Endothelial cell (in vitro differentiated cells): Measurements from ENCODE around the gene TPPP. TPM values are rescaled to one million over a fixed set of nuclear protein-coding genes. Genes with fewer than 3 reads are reported as not detected.

Experiments used
- DNase-seq: peaks from one replicate; pipeline ENCODE4 v3.0.0; 2021; ENCODE audit warnings: low spot score
- H3K27ac Mint-ChIP-seq: one replicate; pipeline ENCODE4 v1.8.0; 2021; ENCODE audit warnings: mixed read lengths, inconsistent platforms; ENCODE audit not compliant: unreplicated experiment
- H3K27me3 Mint-ChIP-seq: one replicate; pipeline ENCODE4 v1.8.0; 2021; ENCODE audit warnings: mild to moderate bottlenecking, moderate library complexity, mixed read lengths, inconsistent platforms; ENCODE audit not compliant: unreplicated experiment
- H3K36me3 Mint-ChIP-seq: one replicate; pipeline ENCODE4 v1.8.0; 2021; ENCODE audit warnings: mild to moderate bottlenecking, low read depth, mixed read lengths, inconsistent platforms; ENCODE audit not compliant: unreplicated experiment
- H3K4me1 Mint-ChIP-seq: one replicate; pipeline ENCODE4 v1.8.0; 2021; ENCODE audit warnings: mild to moderate bottlenecking, mixed read lengths, inconsistent platforms; ENCODE audit not compliant: unreplicated experiment
- H3K4me3 Mint-ChIP-seq: one replicate; pipeline ENCODE4 v1.8.0; 2021; ENCODE audit warnings: mild to moderate bottlenecking, mixed read lengths, inconsistent platforms; ENCODE audit not compliant: unreplicated experiment
- H3K9me3 Mint-ChIP-seq: one replicate; pipeline ENCODE4 v1.8.0; 2021; ENCODE audit warnings: mixed read lengths, inconsistent platforms; ENCODE audit not compliant: unreplicated experiment
- CTCF ChIP-seq: fragments of 200-600 bp; sonication (generic); IDR thresholded peaks from one replicate; pipeline ENCODE4 v1.5.0; 2021; ENCODE audit warnings: antibody characterized with exemption; ENCODE audit not compliant: unreplicated experiment
- total RNA-seq: library from RNA; stranded (reverse); fragmentation: NEBNext Ultra II Directional; extraction: Animal tissue kit (Norgen Biotek cat#: 25700); gene quantifications from one replicate; pipeline ENCODE4 v1.2.1, GENCODE V29; 2021; ENCODE audit not compliant: unreplicated experiment

Gene TPPP
- total RNA-seq, 1 donor from 2014 or later, result 0.05 TPM

- Mint-ChIP-seq H3K27ac (no peak overlapping the region), H3K36me3 (peaks cover 44% of the 10 kb centered on the region), H3K9me3 (no peaks in the 10 kb centered on the region), H3K4me1 (no peaks in the 10 kb centered on the region), H3K27me3 (peaks cover 8% of the 10 kb centered on the region), H3K4me3 (no peak overlapping the region)
- TF ChIP-seq CTCF, result no peak
- DNase-seq, result no peak
Observed at GRCh38 chr5:658103-658502, 35.0 kb downstream of the TPPP start.

DNA sequence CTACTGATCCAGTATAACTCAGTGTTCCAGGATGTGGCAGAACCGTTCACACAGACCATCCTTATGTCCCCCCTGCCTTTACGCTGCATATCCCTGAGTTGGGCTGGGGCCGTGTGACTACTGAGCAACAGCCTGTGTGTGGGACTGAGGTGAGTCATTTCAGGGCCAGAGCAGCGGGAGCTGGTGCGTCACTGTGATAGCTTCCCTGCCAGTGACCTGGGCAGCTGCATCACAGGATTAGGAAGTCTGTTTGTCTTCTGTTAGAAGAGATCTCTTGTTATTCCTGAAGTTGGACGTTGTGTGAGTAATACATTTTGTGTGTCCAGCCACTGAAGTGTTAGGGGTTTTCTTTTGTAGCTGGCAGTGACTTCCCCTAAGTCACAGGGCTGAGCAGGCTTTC lies 35.6 kb downstream of the TPPP start:
- H3K4me3 Mint-ChIP-seq, result no peak overlapping the region

DNA sequence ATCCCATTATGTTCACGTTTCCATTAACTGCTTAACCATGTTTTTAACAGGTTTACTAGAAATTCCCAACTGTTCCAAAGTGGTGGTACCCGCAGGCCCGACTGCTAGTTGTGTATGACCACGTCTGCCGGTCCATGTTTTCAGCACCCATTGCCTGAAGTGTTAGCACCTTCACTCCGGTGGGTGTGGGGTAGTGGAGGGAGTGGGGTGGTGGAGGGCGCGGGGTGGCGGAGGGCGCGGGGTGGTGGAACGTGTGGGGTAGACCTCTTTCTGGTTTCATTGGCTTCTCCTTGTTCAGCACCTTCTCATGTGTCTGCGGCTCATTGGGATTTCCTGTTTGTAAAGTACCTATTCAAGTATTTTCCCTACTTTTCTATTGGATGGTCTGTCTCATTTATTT lies 37.7 kb downstream of the TPPP start:
- peaks cover 44% of the 10 kb centered on the region for H3K36me3 Mint-ChIP-seq
- DNase-seq, result no peak
- no peak overlapping the region for H3K27ac Mint-ChIP-seq
- no peaks in the 10 kb centered on the region for H3K9me3 Mint-ChIP-seq
- peaks cover 6% of the 10 kb centered on the region for H3K27me3 Mint-ChIP-seq
- H3K4me3 Mint-ChIP-seq, result no peak overlapping the region
- no peak for TF ChIP-seq CTCF
- no peaks in the 10 kb centered on the region for H3K4me1 Mint-ChIP-seq

More for the DNA sequence above, 35.6 kb downstream of the TPPP start:
- DNase-seq, result no peak
- Mint-ChIP-seq H3K27me3 (peaks cover 8% of the 10 kb centered on the region), H3K4me1 (no peaks in the 10 kb centered on the region), H3K36me3 (peaks cover 46% of the 10 kb centered on the region), H3K27ac (no peak overlapping the region), H3K9me3 (no peaks in the 10 kb centered on the region)
- no peak for TF ChIP-seq CTCF

DNA sequence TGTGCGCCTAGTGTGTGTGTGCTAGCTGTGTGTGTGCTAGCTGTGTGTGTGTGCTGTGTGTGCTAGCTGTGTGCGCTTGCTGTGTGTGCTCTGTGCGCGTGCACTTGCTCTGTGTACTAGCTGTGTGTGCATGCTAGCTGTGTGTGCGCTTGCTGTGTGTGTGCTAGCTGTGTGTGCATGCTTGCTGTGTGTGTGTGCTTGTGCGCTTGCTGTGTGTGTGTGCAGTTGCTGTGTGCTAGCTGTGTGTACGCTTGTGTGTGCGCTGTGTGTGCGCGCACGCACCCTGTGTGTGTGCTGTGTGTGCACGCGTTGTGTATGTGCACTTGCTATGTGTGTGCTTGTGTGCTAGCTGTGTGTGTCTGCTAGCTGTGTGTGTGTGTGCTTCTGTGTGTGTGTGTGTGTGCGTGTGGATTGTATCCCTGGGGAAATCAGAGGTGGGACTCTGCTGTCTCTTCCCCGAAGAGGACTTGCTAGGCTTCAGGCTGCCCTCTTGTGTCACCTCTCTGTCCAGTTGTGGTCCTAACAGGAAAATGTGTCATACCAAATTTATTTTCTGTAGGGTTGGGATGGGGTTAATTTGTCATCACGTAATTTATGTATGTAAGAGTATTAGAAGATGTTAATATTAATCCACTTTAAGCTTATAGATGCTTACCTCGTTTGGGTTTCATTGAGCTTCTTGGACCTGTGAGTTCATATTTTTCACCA lies 38.9 kb downstream of the TPPP start:
- DNase-seq, result no peak
- Mint-ChIP-seq H3K4me1 (no peaks in the 10 kb centered on the region), H3K27me3 (peaks cover 6% of the 10 kb centered on the region), H3K9me3 (no peaks in the 10 kb centered on the region), H3K27ac (peak overlapping the region; percentile 53), H3K4me3 (no peak overlapping the region), H3K36me3 (peaks cover 40% of the 10 kb centered on the region)
- TF ChIP-seq CTCF, result no peak

DNA sequence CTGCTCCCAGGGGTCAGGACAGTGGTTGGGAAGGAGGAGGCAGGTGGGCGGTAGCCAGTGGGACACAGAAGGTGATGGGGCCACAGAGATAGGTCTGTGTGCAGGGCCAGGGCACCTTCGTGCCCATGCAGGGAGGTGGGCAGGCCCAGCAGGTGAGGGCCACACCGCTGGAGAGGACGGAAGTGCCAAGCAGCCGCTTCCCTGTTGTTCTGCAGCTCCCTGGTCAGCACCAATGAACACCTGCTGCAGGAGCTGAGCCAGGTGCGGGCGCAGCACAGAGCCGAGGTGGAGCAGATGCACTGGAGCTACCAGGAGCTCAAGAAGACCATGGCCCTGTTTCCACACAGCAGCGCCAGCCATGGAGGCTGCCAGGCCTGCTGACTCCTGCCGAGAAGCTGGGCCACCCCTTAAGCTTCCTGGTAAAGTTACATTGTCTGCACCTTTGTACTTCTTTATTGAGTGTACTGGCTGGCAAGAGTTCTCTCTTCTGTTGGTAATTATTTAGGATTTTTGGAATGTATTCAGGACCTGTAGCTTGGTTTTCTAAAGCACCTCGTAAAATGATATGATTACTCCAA lies 40.3 kb downstream of the TPPP start:
- no peaks in the 10 kb centered on the region for H3K9me3 Mint-ChIP-seq
- H3K4me1 Mint-ChIP-seq, result no peaks in the 10 kb centered on the region
- no peak overlapping the region for H3K4me3 Mint-ChIP-seq
- DNase-seq, result no peak
- no peak overlapping the region for H3K27ac Mint-ChIP-seq
- H3K36me3 Mint-ChIP-seq, result peaks cover 34% of the 10 kb centered on the region
- TF ChIP-seq CTCF, result no peak
- H3K27me3 Mint-ChIP-seq, result peaks cover 3% of the 10 kb centered on the region
